Esophagus muscularis mucosa (tissue), 3 donors: Measurements from ENCODE around the gene TMEM38A.

Experiments used
- POLR2AphosphoS5 ChIP-seq, 2 donors: sonication (generic); formaldehyde crosslinking; IDR thresholded peaks; one replicate each; pipeline ENCODE4 v1.6.1; 2017; ENCODE audit warnings: antibody characterized with exemption in 2 of 2
- TF ChIP-seq, protein P1 (sequence below), 3 experiments: fragments of 200-600 bp in 2 of 3; fragments of 450-650 bp in 1 of 3; sonication (generic) in 2 of 3; IDR thresholded peaks; one replicate each; pipeline ENCODE4 v1.5.1; 2017 to 2019; ENCODE audit warnings: antibody characterized with exemption in 3 of 3, mild to moderate bottlenecking in 2 of 3, moderate library complexity in 1 of 3

- no peak for TF ChIP-seq POLR2AphosphoS5 (IDR thresholded peaks at IDR 0.05)
- TF ChIP-seq, protein P1, sequence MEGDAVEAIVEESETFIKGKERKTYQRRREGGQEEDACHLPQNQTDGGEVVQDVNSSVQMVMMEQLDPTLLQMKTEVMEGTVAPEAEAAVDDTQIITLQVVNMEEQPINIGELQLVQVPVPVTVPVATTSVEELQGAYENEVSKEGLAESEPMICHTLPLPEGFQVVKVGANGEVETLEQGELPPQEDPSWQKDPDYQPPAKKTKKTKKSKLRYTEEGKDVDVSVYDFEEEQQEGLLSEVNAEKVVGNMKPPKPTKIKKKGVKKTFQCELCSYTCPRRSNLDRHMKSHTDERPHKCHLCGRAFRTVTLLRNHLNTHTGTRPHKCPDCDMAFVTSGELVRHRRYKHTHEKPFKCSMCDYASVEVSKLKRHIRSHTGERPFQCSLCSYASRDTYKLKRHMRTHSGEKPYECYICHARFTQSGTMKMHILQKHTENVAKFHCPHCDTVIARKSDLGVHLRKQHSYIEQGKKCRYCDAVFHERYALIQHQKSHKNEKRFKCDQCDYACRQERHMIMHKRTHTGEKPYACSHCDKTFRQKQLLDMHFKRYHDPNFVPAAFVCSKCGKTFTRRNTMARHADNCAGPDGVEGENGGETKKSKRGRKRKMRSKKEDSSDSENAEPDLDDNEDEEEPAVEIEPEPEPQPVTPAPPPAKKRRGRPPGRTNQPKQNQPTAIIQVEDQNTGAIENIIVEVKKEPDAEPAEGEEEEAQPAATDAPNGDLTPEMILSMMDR (IDR thresholded peaks at IDR 0.05), result no peak
Observed at GRCh38 chr19:16641695-16642094, 19.2 kb upstream of the TMEM38A start.
